DND-41 (cell line): ENCODE results near the gene GFAP.

Source experiments
- EZH2 ChIP-seq: IDR thresholded peaks from 3 replicates; pipeline ENCODE4 v1.6.1; 2012; ENCODE audit warnings: borderline replicate concordance, low read depth, mild to moderate bottlenecking, moderate library complexity, low read length, inconsistent platforms; ENCODE audit not compliant: severe bottlenecking
- TF ChIP-seq, protein P1 (sequence below): IDR thresholded peaks from 2 replicates; pipeline ENCODE4 v1.5.1; 2012; ENCODE audit warnings: borderline replicate concordance, low read length, moderate library complexity, mild to moderate bottlenecking; ENCODE audit not compliant: poor library complexity, severe bottlenecking; ENCODE audit errors: extremely low read depth

- TF ChIP-seq, protein P1, sequence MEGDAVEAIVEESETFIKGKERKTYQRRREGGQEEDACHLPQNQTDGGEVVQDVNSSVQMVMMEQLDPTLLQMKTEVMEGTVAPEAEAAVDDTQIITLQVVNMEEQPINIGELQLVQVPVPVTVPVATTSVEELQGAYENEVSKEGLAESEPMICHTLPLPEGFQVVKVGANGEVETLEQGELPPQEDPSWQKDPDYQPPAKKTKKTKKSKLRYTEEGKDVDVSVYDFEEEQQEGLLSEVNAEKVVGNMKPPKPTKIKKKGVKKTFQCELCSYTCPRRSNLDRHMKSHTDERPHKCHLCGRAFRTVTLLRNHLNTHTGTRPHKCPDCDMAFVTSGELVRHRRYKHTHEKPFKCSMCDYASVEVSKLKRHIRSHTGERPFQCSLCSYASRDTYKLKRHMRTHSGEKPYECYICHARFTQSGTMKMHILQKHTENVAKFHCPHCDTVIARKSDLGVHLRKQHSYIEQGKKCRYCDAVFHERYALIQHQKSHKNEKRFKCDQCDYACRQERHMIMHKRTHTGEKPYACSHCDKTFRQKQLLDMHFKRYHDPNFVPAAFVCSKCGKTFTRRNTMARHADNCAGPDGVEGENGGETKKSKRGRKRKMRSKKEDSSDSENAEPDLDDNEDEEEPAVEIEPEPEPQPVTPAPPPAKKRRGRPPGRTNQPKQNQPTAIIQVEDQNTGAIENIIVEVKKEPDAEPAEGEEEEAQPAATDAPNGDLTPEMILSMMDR = no peak
- TF ChIP-seq EZH2 = no peak
Observed at GRCh38 chr17:44942456-44942855, 27.2 kb upstream of the GFAP start.
